Measurements from ENCODE around the gene ATG7. TPM values are rescaled to one million over a fixed set of nuclear protein-coding genes. Genes with fewer than 3 reads are reported as not detected.
"Not testable (repeated sequence)": the region's sequence is repeated elsewhere in the genome, so short reads cannot be mapped to it uniquely, and the experiment has no call there.

The ATG7 gene
- total and polyA plus RNA-seq, 9 donors, result 11.3 to 22.2 (median 14.9) TPM

DNA sequence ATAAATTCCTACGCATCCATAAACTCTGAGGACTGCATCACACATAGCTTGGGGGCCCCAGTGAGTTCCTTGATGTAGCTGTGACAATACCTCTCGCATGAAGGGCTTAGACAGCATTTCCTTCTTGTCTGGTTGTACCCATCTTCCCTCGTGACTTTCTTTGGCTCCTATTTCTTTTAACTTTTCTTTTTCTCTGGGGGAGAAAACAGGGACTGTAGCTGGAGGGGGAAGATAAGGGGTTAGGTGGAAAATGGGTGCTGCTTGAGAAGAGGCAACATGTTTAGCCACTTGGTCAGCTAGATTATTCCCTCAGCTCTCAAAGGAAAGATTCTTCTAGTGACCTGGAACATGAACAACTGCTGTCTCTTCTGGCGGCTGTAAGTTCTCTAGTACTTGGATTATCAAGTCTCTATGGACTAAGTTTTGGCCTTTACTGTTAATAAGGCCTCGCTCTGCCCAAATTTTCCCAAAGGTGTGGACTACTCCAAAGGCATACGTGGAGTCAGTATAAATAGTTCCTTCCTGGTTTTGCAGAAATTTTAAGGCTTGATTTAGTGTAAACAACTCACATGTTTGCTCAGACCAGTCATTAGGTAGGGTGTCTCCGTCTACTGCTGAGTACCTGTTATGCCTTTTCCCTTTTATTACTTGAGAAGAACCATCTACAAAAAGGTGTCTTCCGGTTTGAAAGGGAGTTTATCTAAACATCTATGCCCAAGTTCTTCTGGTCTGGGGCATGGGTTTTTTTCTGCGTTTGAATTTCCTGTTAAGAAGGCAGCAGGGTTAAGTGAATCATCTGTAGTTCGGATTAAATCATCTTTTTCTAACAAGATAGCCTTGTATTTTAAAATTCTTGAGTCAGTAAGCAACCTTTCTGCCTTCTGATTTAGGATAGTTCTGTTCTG, 21.0 kb upstream of the ATG7 start:
- no peaks in the 10 kb centered on the region for H3K4me1 ChIP-seq (ENCODE audit: control insufficient read depth, insufficient read depth, low read length)
- no peak overlapping the region for H3K27ac ChIP-seq (ENCODE audit: low read length)
- H3K4me3 ChIP-seq (ENCODE audit: low read length), result no peak overlapping the region
- 69% methylated on average over 3 of the region's 10 CpGs for WGBS (ENCODE audit: insufficient coverage)
- H3K27me3 ChIP-seq (ENCODE audit: control insufficient read depth, insufficient read depth, low read length), result no peaks in the 10 kb centered on the region
- no peaks in the 10 kb centered on the region for H3K36me3 ChIP-seq (ENCODE audit: control insufficient read depth, insufficient read depth, low read length)
- no peaks in the 10 kb centered on the region for H3K9me3 ChIP-seq (replicated peaks; ENCODE audit: control insufficient read depth, low read depth, low read length)
- no peak for DNase-seq

DNA sequence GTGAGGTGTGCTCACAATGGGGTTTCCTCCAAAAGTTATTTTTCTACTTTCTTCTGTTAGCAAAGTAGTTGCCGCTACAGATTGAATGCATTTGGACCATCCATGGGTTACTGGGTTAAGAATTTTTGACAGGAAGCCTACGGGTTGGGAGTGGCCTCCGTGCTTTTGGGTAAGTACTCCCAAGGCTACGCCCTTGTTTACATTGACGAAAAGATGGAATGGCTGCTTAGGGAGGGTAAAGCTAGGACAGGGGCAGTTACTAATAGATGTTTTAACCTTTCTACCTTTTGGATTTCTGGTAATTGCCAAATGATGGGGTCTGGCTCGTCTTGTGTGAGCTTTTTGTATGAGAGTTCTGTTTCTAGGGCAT, 20.4 kb upstream of the ATG7 start:
- no peak for DNase-seq
- no peak overlapping the region for H3K4me3 ChIP-seq (ENCODE audit: low read length)
- H3K9me3 ChIP-seq (replicated peaks; ENCODE audit: control insufficient read depth, low read depth, low read length), result no peaks in the 10 kb centered on the region
- H3K4me1 ChIP-seq (ENCODE audit: control insufficient read depth, insufficient read depth, low read length), result no peaks in the 10 kb centered on the region
- no peaks in the 10 kb centered on the region for H3K27me3 ChIP-seq (ENCODE audit: control insufficient read depth, insufficient read depth, low read length)
- 58% methylated on average over 4 of the region's 6 CpGs for WGBS (ENCODE audit: insufficient coverage)
- H3K36me3 ChIP-seq (ENCODE audit: control insufficient read depth, insufficient read depth, low read length), result no peaks in the 10 kb centered on the region
- H3K27ac ChIP-seq (ENCODE audit: low read length), result no peak overlapping the region

DNA sequence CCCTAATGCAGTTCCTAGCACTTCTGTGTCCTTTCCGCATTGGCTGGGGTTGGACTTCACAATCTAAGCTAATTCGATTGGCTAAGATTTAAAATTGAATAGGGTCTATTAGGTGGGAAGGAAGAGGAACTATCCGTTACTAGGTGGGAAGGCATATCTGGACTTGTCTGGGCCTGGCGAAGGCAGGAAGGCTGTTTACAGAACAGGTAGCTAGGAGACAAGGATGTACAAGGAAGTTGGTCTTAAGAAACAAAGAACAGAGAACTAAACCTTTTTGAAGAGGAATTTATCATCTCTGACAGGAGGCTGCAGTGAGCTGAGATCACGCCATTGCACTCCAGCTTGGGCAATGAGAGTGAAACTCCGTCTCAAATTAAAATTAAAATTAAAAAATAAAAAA, 17.3 kb upstream of the ATG7 start:
- no peaks in the 10 kb centered on the region for H3K36me3 ChIP-seq (ENCODE audit: control insufficient read depth, insufficient read depth, low read length)
- WGBS (ENCODE audit: insufficient coverage), result 83% methylated on average over 4 of the region's 6 CpGs
- no peak for DNase-seq
- no peaks in the 10 kb centered on the region for H3K4me1 ChIP-seq (ENCODE audit: control insufficient read depth, insufficient read depth, low read length)
- H3K9me3 ChIP-seq (replicated peaks; ENCODE audit: control insufficient read depth, low read depth, low read length), result no peaks in the 10 kb centered on the region
- H3K27ac ChIP-seq (ENCODE audit: low read length), result no peak overlapping the region
- H3K4me3 ChIP-seq (ENCODE audit: low read length), result no peak overlapping the region
- no peaks in the 10 kb centered on the region for H3K27me3 ChIP-seq (ENCODE audit: control insufficient read depth, insufficient read depth, low read length)

DNA sequence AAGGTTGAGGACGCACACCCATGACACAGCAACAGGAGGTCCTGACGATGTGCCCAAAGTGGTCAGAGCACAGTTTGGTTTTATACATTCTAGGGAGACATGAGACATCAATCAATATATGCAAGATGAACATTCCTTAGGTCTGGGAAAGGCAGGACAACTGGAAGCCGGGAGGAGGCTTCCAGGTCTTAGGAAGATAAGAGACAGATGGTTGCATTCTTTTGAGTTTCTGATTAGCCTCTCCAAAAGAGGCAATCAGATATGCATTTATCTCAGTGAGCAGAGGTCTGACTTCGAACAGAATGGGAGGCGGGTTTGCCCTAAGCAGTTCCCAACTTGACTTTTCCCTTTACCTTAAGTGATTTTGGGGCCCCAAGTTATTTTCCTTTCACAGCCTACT, 16.7 kb upstream of the ATG7 start:
- not testable (repeated sequence) for H3K9me3 ChIP-seq (replicated peaks; ENCODE audit: control insufficient read depth, low read depth, low read length); H3K27me3 ChIP-seq (ENCODE audit: control insufficient read depth, insufficient read depth, low read length); DNase-seq; H3K27ac ChIP-seq (ENCODE audit: low read length); H3K4me1 ChIP-seq (ENCODE audit: control insufficient read depth, insufficient read depth, low read length); H3K36me3 ChIP-seq (ENCODE audit: control insufficient read depth, insufficient read depth, low read length); H3K4me3 ChIP-seq (ENCODE audit: low read length)
- 81% methylated on average over 3 of the region's 5 CpGs for WGBS (ENCODE audit: insufficient coverage)

DNA sequence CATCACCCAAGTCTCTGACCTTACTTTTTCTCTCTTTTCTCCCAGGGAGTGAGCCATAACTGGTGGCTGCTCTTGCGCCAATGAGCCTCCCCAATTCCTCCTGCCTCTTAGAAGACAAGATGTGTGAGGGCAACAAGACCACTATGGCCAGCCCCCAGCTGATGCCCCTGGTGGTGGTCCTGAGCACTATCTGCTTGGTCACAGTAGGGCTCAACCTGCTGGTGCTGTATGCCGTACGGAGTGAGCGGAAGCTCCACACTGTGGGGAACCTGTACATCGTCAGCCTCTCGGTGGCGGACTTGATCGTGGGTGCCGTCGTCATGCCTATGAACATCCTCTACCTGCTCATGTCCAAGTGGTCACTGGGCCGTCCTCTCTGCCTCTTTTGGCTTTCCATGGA, 13.2 kb upstream of the ATG7 start:
- no peak for DNase-seq
- no peaks in the 10 kb centered on the region for H3K36me3 ChIP-seq (ENCODE audit: control insufficient read depth, insufficient read depth, low read length)
- 91% methylated on average over 11 of the region's 11 CpGs for WGBS (ENCODE audit: insufficient coverage)
- peaks cover 2% of the 10 kb centered on the region for H3K27me3 ChIP-seq (ENCODE audit: control insufficient read depth, insufficient read depth, low read length)
- H3K9me3 ChIP-seq (replicated peaks; ENCODE audit: control insufficient read depth, low read depth, low read length), result no peaks in the 10 kb centered on the region
- no peaks in the 10 kb centered on the region for H3K4me1 ChIP-seq (ENCODE audit: control insufficient read depth, insufficient read depth, low read length)
- H3K4me3 ChIP-seq (ENCODE audit: low read length), result no peak overlapping the region
- H3K27ac ChIP-seq (ENCODE audit: low read length), result no peak overlapping the region

DNA sequence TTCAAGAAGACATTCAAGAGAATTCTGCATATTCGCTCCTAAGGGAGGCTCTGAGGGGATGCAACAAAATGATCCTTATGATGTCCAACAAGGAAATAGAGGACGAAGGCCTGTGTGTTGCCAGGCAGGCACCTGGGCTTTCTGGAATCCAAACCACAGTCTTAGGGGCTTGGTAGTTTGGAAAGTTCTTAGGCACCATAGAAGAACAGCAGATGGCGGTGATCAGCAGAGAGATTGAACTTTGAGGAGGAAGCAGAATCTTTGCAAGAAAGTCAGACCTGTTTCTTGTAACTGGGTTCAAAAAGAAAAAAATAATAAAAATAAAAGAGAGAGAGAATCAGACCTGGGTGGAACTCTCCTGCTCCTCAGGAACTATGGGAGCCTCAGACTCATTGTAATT, 11.7 kb upstream of the ATG7 start:
- Histone ChIP-seq H3K9me3 (replicated peaks; ENCODE audit: control insufficient read depth, low read depth, low read length) (no peaks in the 10 kb centered on the region), H3K27me3 (ENCODE audit: control insufficient read depth, insufficient read depth, low read length) (peaks cover 2% of the 10 kb centered on the region), H3K36me3 (ENCODE audit: control insufficient read depth, insufficient read depth, low read length) (no peaks in the 10 kb centered on the region), H3K4me3 (ENCODE audit: low read length) (no peak overlapping the region), H3K27ac (ENCODE audit: low read length) (no peak overlapping the region), H3K4me1 (ENCODE audit: control insufficient read depth, insufficient read depth, low read length) (no peaks in the 10 kb centered on the region)
- no peak for DNase-seq
- WGBS (ENCODE audit: insufficient coverage), result 82% methylated on average over 2 of the region's 3 CpGs

DNA sequence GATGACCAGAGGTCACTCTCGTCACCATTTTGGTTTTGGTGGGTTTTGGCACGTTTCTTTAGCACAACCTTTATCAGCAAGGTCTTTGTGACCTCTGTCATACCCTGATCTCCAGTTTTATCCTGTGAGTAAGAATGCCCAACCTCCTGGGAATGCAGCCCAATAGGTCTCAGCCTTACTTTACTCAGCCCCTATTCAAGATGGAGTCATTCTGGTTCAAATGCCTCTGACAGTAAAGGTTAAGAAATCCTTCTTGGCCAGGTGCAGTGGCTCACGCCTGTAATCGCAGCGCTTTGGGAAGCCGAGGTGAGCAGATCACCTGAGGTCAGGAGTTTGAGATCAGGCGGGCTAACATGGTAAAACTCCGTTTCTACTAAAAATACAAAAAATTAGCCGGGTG, 3.2 kb upstream of the ATG7 start:
- WGBS (ENCODE audit: insufficient coverage), result 84% methylated on average over 9 of the region's 9 CpGs
- H3K27me3 ChIP-seq (ENCODE audit: control insufficient read depth, insufficient read depth, low read length), result peaks cover 2% of the 10 kb centered on the region
- H3K4me1 ChIP-seq (ENCODE audit: control insufficient read depth, insufficient read depth, low read length), result peaks cover 8% of the 10 kb centered on the region
- no peaks in the 10 kb centered on the region for H3K9me3 ChIP-seq (replicated peaks; ENCODE audit: control insufficient read depth, low read depth, low read length)
- H3K36me3 ChIP-seq (ENCODE audit: control insufficient read depth, insufficient read depth, low read length), result peaks cover 1% of the 10 kb centered on the region
- no peak for DNase-seq
- H3K4me3 ChIP-seq (ENCODE audit: low read length), result no peak overlapping the region
- H3K27ac ChIP-seq (ENCODE audit: low read length), result no peak overlapping the region

DNA sequence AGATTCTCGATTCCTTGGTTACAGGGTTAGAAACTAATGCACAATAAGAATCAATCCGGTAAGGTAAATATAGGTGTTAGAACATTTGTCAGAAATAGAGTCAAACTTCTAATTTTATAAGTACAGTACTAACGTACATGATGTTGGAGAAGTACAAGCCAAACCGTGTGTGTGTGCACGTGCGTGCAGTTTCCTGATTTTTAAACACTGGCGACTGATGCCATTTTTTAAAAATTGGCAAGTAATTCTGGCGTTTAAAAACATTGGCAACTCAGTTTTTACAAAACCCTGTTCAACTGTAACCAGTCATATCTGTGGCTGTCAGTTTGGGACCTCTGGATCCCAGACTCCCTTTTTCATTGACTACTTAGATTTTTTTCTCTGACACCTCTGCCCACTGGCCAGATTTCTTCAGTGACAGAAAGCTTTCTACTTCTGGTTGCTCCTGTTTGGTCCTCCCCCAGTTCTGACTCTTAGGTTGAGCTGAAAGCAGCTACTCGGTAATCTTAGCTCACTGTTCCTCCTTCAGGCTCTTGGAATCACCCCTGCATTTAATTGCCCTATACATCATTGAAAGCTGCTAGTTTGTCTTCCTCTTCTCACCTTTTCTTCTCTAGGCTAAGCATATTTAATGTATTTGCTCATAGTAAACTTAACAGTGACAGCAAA, 843 bp downstream of the ATG7 start:
- Histone ChIP-seq H3K4me3 (ENCODE audit: low read length) (peak overlapping the region; percentile 97), H3K4me1 (ENCODE audit: control insufficient read depth, insufficient read depth, low read length) (peaks cover 8% of the 10 kb centered on the region), H3K27ac (ENCODE audit: low read length) (peak overlapping the region; percentile 85), H3K36me3 (ENCODE audit: control insufficient read depth, insufficient read depth, low read length) (peaks cover 16% of the 10 kb centered on the region), H3K27me3 (ENCODE audit: control insufficient read depth, insufficient read depth, low read length) (no peaks in the 10 kb centered on the region), H3K9me3 (replicated peaks; ENCODE audit: control insufficient read depth, low read depth, low read length) (no peaks in the 10 kb centered on the region)
- no peak for DNase-seq
- WGBS (ENCODE audit: insufficient coverage), result 26% methylated on average over 4 of the region's 9 CpGs

DNA sequence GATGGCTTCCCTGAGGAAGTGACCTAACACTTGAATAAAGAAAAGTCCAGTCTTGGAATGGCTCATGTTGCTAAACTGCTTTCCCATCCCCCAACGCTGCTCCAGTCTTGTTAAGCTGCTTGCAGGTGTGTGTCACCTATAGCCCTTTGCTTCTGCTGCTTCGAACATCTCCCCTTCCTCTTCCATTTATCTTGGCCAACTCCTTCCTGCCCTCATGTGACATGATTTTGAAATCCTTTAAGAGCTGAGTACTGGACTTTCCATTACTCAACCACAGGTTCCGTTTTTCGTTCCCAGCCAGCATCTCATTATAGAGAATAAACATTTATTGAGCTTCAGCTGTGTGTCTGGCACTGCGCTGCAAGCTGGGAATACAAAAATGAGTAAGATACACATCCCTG, 1.7 kb downstream of the ATG7 start:
- no peak overlapping the region for H3K4me3 ChIP-seq (ENCODE audit: low read length)
- no peaks in the 10 kb centered on the region for H3K27me3 ChIP-seq (ENCODE audit: control insufficient read depth, insufficient read depth, low read length)
- peak; percentile 81 for DNase-seq
- WGBS (ENCODE audit: insufficient coverage), result 93% methylated on average over 2 of the region's 5 CpGs
- peak overlapping the region; percentile 55 for H3K27ac ChIP-seq (ENCODE audit: low read length)
- H3K36me3 ChIP-seq (ENCODE audit: control insufficient read depth, insufficient read depth, low read length), result peaks cover 18% of the 10 kb centered on the region
- H3K4me1 ChIP-seq (ENCODE audit: control insufficient read depth, insufficient read depth, low read length), result peaks cover 8% of the 10 kb centered on the region
- H3K9me3 ChIP-seq (replicated peaks; ENCODE audit: control insufficient read depth, low read depth, low read length), result no peaks in the 10 kb centered on the region

DNA sequence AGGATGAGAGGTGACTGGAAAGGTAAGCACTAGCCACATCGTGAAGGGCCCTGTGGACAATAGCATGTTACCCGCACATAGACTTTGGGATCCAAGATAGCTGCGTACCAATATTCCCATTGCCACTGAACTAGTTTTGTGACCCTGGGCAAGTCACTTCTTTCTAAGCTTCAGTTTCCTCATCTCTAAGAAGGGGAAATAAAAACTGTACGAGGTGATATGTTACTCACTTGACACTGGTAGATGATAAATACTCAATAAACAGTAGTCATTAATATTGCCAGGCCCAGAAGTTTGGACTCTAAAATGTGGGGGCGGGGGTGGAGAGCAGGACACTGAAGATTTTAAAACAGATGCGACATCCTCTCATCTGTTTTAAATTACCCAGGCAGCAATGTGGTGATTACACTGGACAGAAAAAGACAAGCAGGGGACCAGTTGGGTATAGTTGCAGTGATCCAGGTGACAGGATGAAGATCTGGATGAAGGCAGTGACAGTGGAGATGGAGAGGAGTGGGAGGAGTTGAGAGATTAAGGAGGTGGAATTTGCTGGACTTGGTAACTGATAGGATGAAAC, 2.5 kb downstream of the ATG7 start:
- Histone ChIP-seq H3K36me3 (ENCODE audit: control insufficient read depth, insufficient read depth, low read length) (peaks cover 18% of the 10 kb centered on the region), H3K27me3 (ENCODE audit: control insufficient read depth, insufficient read depth, low read length) (no peaks in the 10 kb centered on the region), H3K9me3 (replicated peaks; ENCODE audit: control insufficient read depth, low read depth, low read length) (no peaks in the 10 kb centered on the region), H3K4me1 (ENCODE audit: control insufficient read depth, insufficient read depth, low read length) (peaks cover 8% of the 10 kb centered on the region), H3K4me3 (ENCODE audit: low read length) (no peak overlapping the region), H3K27ac (ENCODE audit: low read length) (peak overlapping the region; percentile 55)
- no peak for DNase-seq
- no CpG with 5 or more reads among the region's 6 CpGs for WGBS (ENCODE audit: insufficient coverage)
